ENCODE measurements around the gene CCNI.
"Not testable (repeated sequence)": the region's sequence is repeated elsewhere in the genome, so short reads cannot be mapped to it uniquely, and the experiment has no call there.

CCNI gene

GRCh38 chr4:77080806-77081205, 5.0 kb upstream of the CCNI start:
- peak in 1 of 4 experiments; percentile 2 for DNase-seq

- DNase-seq: no peak
These were observed 3.5 kb upstream of the CCNI start for GRCh38 chr4:77079281-77079680.

GRCh38 chr4:77078401-77078800, 2.6 kb upstream of the CCNI start:
- no peak for DNase-seq

GRCh38 chr4:77076889-77077635, 1.3 kb upstream of the CCNI start:
- DNase-seq: no peak

- peak; percentile 41 to 74 (median 50) for DNase-seq
These were observed 571 bp downstream of the CCNI start for GRCh38 chr4:77074981-77075855.

GRCh38 chr4:77074381-77074831, 1.4 kb downstream of the CCNI start:
- no peak for DNase-seq

- no peak for DNase-seq
These were observed 1.8 kb downstream of the CCNI start for GRCh38 chr4:77073981-77074380.

GRCh38 chr4:77073106-77073809, 2.5 kb downstream of the CCNI start:
- no peak for DNase-seq

- DNase-seq: no peak
These were observed 3.5 kb downstream of the CCNI start for GRCh38 chr4:77072195-77072753.

GRCh38 chr4:77069514-77069913, 6.3 kb downstream of the CCNI start:
- not testable (repeated sequence) for DNase-seq

- DNase-seq: no peak
These were observed 10.4 kb downstream of the CCNI start for GRCh38 chr4:77065382-77065781.

- no peak for DNase-seq
These were observed 12.9 kb downstream of the CCNI start for GRCh38 chr4:77062856-77063255.

- peak in 3 of 4 experiments; percentile 32 to 55 (median 38) for DNase-seq
These were observed 23.4 kb downstream of the CCNI start for GRCh38 chr4:77052352-77052751.

GRCh38 chr4:77050962-77051361, 24.8 kb downstream of the CCNI start:
- no peak for DNase-seq

- DNase-seq: no peak
These were observed 28.8 kb downstream of the CCNI start for GRCh38 chr4:77047037-77047436.

- no peak for DNase-seq
These were observed 30.3 kb downstream of the CCNI start for GRCh38 chr4:77045490-77045889.

GRCh38 chr4:77044461-77045150, 31.2 kb downstream of the CCNI start:
- no peak for DNase-seq

- no peak for DNase-seq
These were observed 32.2 kb downstream of the CCNI start for GRCh38 chr4:77043507-77044136.

- no peak for DNase-seq
These were observed 34.7 kb downstream of the CCNI start for GRCh38 chr4:77040854-77041725.

GRCh38 chr4:77040270-77040669, 35.5 kb downstream of the CCNI start:
- no peak for DNase-seq

GRCh38 chr4:77039796-77040195, 36.0 kb downstream of the CCNI start:
- DNase-seq: no peak

Measured in activated naive CD4-positive, alpha-beta T cell (primary cell).